GM21576 (cell line): Measurements from ENCODE around the gene TAPT1.

Experiments used
- ATAC-seq: cut with Tn5 transposase; IDR thresholded peaks from one replicate; pipeline ENCODE4 v1.9.1; 2021; ENCODE audit warnings: mild to moderate bottlenecking, moderate library complexity; ENCODE audit not compliant: unreplicated experiment

TAPT1 gene

GRCh38 chr4:16110661-16111290 is 115.5 kb downstream of the TAPT1 start:
- ATAC-seq: no peak
